VCaP (cell line): ENCODE data around the gene SYAP1.

ENCODE experiments used
- H3K27ac ChIP-seq: fragments of 450-650 bp; 2 replicates; pipeline ENCODE4 v1.5.1; 2017
- TF ChIP-seq, protein P1 (sequence below): fragments of 450-650 bp; conservative IDR thresholded peaks from 2 replicates; pipeline ENCODE4 v1.5.1; 2017; ENCODE audit warnings: mild to moderate bottlenecking, moderate library complexity

Gene SYAP1

GRCh38 chrX:16797841-16798240 is 78.4 kb downstream of the SYAP1 start:
- TF ChIP-seq, protein P1, sequence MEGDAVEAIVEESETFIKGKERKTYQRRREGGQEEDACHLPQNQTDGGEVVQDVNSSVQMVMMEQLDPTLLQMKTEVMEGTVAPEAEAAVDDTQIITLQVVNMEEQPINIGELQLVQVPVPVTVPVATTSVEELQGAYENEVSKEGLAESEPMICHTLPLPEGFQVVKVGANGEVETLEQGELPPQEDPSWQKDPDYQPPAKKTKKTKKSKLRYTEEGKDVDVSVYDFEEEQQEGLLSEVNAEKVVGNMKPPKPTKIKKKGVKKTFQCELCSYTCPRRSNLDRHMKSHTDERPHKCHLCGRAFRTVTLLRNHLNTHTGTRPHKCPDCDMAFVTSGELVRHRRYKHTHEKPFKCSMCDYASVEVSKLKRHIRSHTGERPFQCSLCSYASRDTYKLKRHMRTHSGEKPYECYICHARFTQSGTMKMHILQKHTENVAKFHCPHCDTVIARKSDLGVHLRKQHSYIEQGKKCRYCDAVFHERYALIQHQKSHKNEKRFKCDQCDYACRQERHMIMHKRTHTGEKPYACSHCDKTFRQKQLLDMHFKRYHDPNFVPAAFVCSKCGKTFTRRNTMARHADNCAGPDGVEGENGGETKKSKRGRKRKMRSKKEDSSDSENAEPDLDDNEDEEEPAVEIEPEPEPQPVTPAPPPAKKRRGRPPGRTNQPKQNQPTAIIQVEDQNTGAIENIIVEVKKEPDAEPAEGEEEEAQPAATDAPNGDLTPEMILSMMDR, result no peak
- no peak overlapping the region for H3K27ac ChIP-seq

- H3K27ac ChIP-seq, result no peak overlapping the region
- TF ChIP-seq, protein P1, result no peak
Measured at GRCh38 chrX:16804923-16805464, 85.6 kb downstream of the SYAP1 start.

- TF ChIP-seq, protein P1, result peak; percentile 52; the same call in 1 of the 2 replicates
Measured at GRCh38 chrX:16807548-16807947, 88.1 kb downstream of the SYAP1 start.

GRCh38 chrX:16807976-16808542 is 88.6 kb downstream of the SYAP1 start:
- TF ChIP-seq, protein P1, result no peak
- no peak overlapping the region for H3K27ac ChIP-seq

More at GRCh38 chrX:16807548-16807947, 88.1 kb downstream of the SYAP1 start:
- no peak overlapping the region for H3K27ac ChIP-seq

DNA sequence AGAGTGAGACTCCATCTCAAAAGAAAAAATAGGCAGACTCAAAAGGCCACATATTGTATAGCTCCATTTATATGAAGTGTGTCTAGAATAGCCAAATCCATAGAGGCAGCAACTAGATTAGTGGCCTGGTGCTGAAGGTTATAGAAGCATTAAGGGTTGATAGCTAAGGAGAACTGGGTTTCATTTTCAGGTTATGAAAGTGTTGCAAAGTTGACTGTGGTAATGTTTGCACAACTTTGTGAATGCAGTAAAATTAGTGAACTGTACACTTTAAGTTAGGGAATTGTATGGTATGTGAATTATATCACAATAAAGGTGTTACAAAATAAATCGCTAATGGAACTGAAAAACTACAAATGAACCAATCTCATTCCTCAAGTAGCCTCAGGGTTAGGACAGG is 95.2 kb downstream of the SYAP1 start:
- TF ChIP-seq, protein P1, result no peak
- no peak overlapping the region for H3K27ac ChIP-seq
